Upper lobe of right lung (tissue), 1 donor: ENCODE results near the gene ZNF746. TPM values are rescaled to one million over a fixed set of nuclear protein-coding genes. Genes with fewer than 3 reads are reported as not detected.

Source experiments
- ATAC-seq: fragments of 200-7000 bp; cut with Tn5 transposase; one replicate; pipeline ENCODE4 v1.9.1; 2020; ENCODE audit warnings: mild to moderate bottlenecking, moderate library complexity
- DNase-seq: peaks from one replicate; pipeline ENCODE4 v3.0.0-alpha.2; 2020
- H3K27ac ChIP-seq: fragments of 200-600 bp; one replicate; pipeline ENCODE4 v1.8.0; 2022
- H3K27me3 ChIP-seq: fragments of 200-600 bp; one replicate; pipeline ENCODE4 v1.8.0; 2022; ENCODE audit warnings: mild to moderate bottlenecking
- H3K36me3 ChIP-seq: fragments of 200-600 bp; one replicate; pipeline ENCODE4 v1.8.0; 2022
- H3K4me1 ChIP-seq: fragments of 200-600 bp; one replicate; pipeline ENCODE4 v1.8.0; 2022
- H3K4me3 ChIP-seq: fragments of 200-600 bp; one replicate; pipeline ENCODE4 v1.8.0; 2022; ENCODE audit warnings: mild to moderate bottlenecking
- H3K9me3 ChIP-seq: fragments of 200-600 bp; one replicate; pipeline ENCODE4 v1.8.0; 2022
- CTCF ChIP-seq: fragments of 200-600 bp; IDR thresholded peaks from one replicate; pipeline ENCODE4 v1.8.0; 2022; ENCODE audit warnings: antibody characterized with exemption
- intact Hi-C: fragments of 100-400 bp; cut with DNase I; formaldehyde crosslinking; loops from one replicate; pipeline ENCODE4 v1.11.0; 2022
- total RNA-seq: library from RNA; stranded (reverse); fragmentation: NEBNext Ultra II Directional; extraction: Animal tissue kit (Norgen Biotek cat#: 25700); gene quantifications from one replicate; pipeline ENCODE4 v1.2.1, GENCODE V29; 2021
- donor health status: DM: no; HTN: yes; CAD: no; lungs with severe emphysema.

Gene ZNF746
- total RNA-seq, 1 donor from 2014 or later, result 17.0 TPM

GRCh38 chr7:149431486-149432120, 66.0 kb downstream of the ZNF746 start:
- no peak overlapping the region for H3K27ac ChIP-seq
- ATAC-seq (no peak), DNase-seq (no peak)
- H3K4me3 ChIP-seq, result no peak overlapping the region
- peaks cover 45% of the 10 kb centered on the region for H3K36me3 ChIP-seq
- no peak for TF ChIP-seq CTCF
- no peaks in the 10 kb centered on the region for H3K27me3 ChIP-seq
- no peaks in the 10 kb centered on the region for H3K9me3 ChIP-seq
- intact Hi-C loops, result no loop called here
- H3K4me1 ChIP-seq, result no peaks in the 10 kb centered on the region

GRCh38 chr7:149430192-149430591, 67.4 kb downstream of the ZNF746 start:
- H3K27ac ChIP-seq, result no peak overlapping the region
- no peak for TF ChIP-seq CTCF
- DNase-seq (no peak), ATAC-seq (no peak)
- intact Hi-C loops, result no loop called here
- H3K9me3 ChIP-seq, result no peaks in the 10 kb centered on the region
- H3K4me1 ChIP-seq, result no peaks in the 10 kb centered on the region
- H3K4me3 ChIP-seq, result no peak overlapping the region
- H3K27me3 ChIP-seq, result no peaks in the 10 kb centered on the region
- H3K36me3 ChIP-seq, result peaks cover 31% of the 10 kb centered on the region

- H3K27ac ChIP-seq, result no peak overlapping the region
- no peak for TF ChIP-seq CTCF
- no peaks in the 10 kb centered on the region for H3K27me3 ChIP-seq
- H3K4me1 ChIP-seq, result peaks cover 4% of the 10 kb centered on the region
- ATAC-seq, result no peak
- no peaks in the 10 kb centered on the region for H3K9me3 ChIP-seq
- peaks cover 13% of the 10 kb centered on the region for H3K36me3 ChIP-seq
- H3K4me3 ChIP-seq, result no peak overlapping the region
- intact Hi-C loops, result no loop called here
- no peak for DNase-seq
Observed at GRCh38 chr7:149427893-149428292, 69.7 kb downstream of the ZNF746 start.

GRCh38 chr7:149427096-149427680, 70.4 kb downstream of the ZNF746 start:
- H3K36me3 ChIP-seq, result peaks cover 6% of the 10 kb centered on the region
- intact Hi-C loops, result no loop called here
- peaks cover 7% of the 10 kb centered on the region for H3K4me1 ChIP-seq
- TF ChIP-seq CTCF, result no peak
- H3K9me3 ChIP-seq, result no peaks in the 10 kb centered on the region
- H3K4me3 ChIP-seq, result no peak overlapping the region
- DNase-seq (no peak), ATAC-seq (no peak)
- H3K27me3 ChIP-seq, result no peaks in the 10 kb centered on the region
- H3K27ac ChIP-seq, result no peak overlapping the region

DNA sequence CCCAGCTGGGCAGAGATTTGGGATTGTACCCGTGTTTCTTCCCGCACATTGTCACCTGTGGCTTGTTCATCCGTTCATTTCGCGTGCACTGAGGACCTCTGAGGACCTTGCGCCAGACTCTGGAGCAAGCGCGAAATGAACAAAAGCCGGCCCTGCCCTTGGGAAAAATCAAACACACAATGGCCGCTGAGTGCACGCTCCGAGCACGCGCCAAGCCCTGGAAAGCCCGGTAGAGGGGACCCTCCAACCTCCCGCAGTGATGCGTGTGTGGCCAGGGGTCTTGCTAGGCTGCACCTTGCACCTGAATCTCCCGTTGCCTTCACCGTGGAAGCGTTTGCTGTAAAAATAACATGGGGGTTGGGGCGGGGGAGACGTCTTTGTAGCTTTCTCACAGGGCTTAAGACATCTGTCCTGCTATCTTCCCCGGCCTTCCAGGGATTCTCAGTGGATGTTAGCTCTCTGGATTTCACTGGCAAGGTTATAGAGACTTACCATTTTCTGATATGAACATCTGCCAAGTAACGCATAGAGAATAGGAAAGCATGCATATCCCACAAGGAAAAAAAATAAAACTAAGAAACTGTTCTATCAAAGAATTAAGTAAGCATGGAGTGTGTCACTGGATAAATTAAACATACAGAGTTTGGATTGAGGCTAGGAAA, 74.0 kb downstream of the ZNF746 start:
- DNase-seq (no peak), ATAC-seq (peak; percentile 13)
- Histone ChIP-seq H3K9me3 (no peaks in the 10 kb centered on the region), H3K4me3 (peak overlapping the region; percentile 54), H3K4me1 (peaks cover 7% of the 10 kb centered on the region), H3K36me3 (no peaks in the 10 kb centered on the region), H3K27me3 (no peaks in the 10 kb centered on the region), H3K27ac (no peak overlapping the region)
- intact Hi-C loops, result no loop called here
- no peak for TF ChIP-seq CTCF
